DND-41 (cell line): ENCODE results near the gene GRIA4.
"Not testable (repeated sequence)": the region's sequence is repeated elsewhere in the genome, so short reads cannot be mapped to it uniquely, and the experiment has no call there.

Experiments
- CTCF ChIP-seq: IDR thresholded peaks from 2 replicates; pipeline ENCODE4 v1.5.1; 2012; ENCODE audit warnings: borderline replicate concordance, low read length, moderate library complexity, mild to moderate bottlenecking; ENCODE audit not compliant: poor library complexity, severe bottlenecking; ENCODE audit errors: extremely low read depth
- EZH2 ChIP-seq: IDR thresholded peaks from 3 replicates; pipeline ENCODE4 v1.6.1; 2012; ENCODE audit warnings: borderline replicate concordance, low read depth, mild to moderate bottlenecking, moderate library complexity, low read length, inconsistent platforms; ENCODE audit not compliant: severe bottlenecking

- TF ChIP-seq CTCF, EZH2: not testable (repeated sequence)
Measured at GRCh38 chr11:106003094-106003493, 393.2 kb downstream of the GRIA4 start.
